A549 (cell line): Measurements from ENCODE around the gene TENM3. TPM values are rescaled to one million over a fixed set of nuclear protein-coding genes. Genes with fewer than 3 reads are reported as not detected.

Source experiments
- ATAC-seq, 2 experiments: fragments of 200-7000 bp in 1 of 2; fragments of >200 bp in 1 of 2; cut with Nextera tagmentation in 1 of 2; cut with Tn5 transposase in 1 of 2; 3 replicates each; pipeline versions ENCODE4 v1.8.0 to v1.9.1; 2018 to 2020; ENCODE audit warnings: mild to moderate bottlenecking in 1 of 2, moderate library complexity in 1 of 2
- CTCF ChIA-PET: fragments of 300-600 bp; sonication (Branson Sonifier 250); formaldehyde crosslinking; extraction: SDS; loops from one replicate; lab custom pipeline; 2021; ENCODE audit warnings: antibody characterized with exemption, inconsistent platforms; lab: Yijun Ruan, JAX
- POLR2A ChIA-PET: fragments of 350-600 bp; formaldehyde crosslinking; extraction: SDS; loops from one replicate; lab custom pipeline; 2021; ENCODE audit warnings: antibody characterized with exemption, inconsistent platforms; lab: Yijun Ruan, JAX
- DNase-seq, 2 experiments: peaks; one replicate each; pipeline versions ENCODE4 v3.0.0 to v3.0.0-alpha.2; 2011 to 2016; ENCODE audit warnings: low read depth in 1 of 2, low spot score in 1 of 2
- FAIRE-seq: peaks from 2 replicates; lab custom pipeline; 2011; peaks lifted over from hg19 to GRCh38; lab: Jason Lieb, UNC
- H3K27ac ChIP-seq, 2 experiments: fragments of >200 bp; sonication (Bioruptor Twin); formaldehyde crosslinking; 3 replicates each; pipeline ENCODE4 v1.5.1; 2016 to 2017
- H3K4me1 ChIP-seq: fragments of >200 bp; sonication (Bioruptor Twin); formaldehyde crosslinking; 3 replicates; pipeline ENCODE4 v1.6.1; 2016
- H3K4me2 ChIP-seq: fragments of >200 bp; sonication (Bioruptor Twin); formaldehyde crosslinking; 3 replicates; pipeline ENCODE4 v1.6.1; 2016
- H3K4me3 ChIP-seq: fragments of >200 bp; sonication (Bioruptor Twin); formaldehyde crosslinking; 3 replicates; pipeline ENCODE4 v1.5.1; 2016
- H3K9me3 ChIP-seq: fragments of >200 bp; sonication (Bioruptor Twin); formaldehyde crosslinking; 3 replicates; pipeline ENCODE4 v1.6.1; 2016
- BCL3 ChIP-seq: fragments of >200 bp; sonication (Bioruptor Twin); formaldehyde crosslinking; IDR thresholded peaks from 3 replicates; pipeline ENCODE4 v1.6.1; 2016
- BHLHE40 ChIP-seq: IDR thresholded peaks from 2 replicates; pipeline ENCODE4 v1.6.1; 2012; ENCODE audit warnings: low read depth, low read length, inconsistent platforms
- CBX2 ChIP-seq: fragments of 200-600 bp; sonication (generic); IDR thresholded peaks from 2 replicates; pipeline ENCODE4 v1.6.1; 2016; ENCODE audit warnings: low read depth, mild to moderate bottlenecking, borderline replicate concordance
- CEBPB ChIP-seq, 2 experiments: fragments of >200 bp in 1 of 2; sonication (Bioruptor Twin) in 1 of 2; formaldehyde crosslinking in 1 of 2; IDR thresholded peaks; 2 replicates each; pipeline ENCODE4 v1.6.1; 2012 to 2016
- CHD2 ChIP-seq: fragments of 150-350 bp; IDR thresholded peaks from 2 replicates; pipeline ENCODE4 v1.6.1; 2014; ENCODE audit warnings: low read length; ENCODE audit not compliant: partially characterized antibody
- CHD4 ChIP-seq: fragments of 200-600 bp; sonication (generic); IDR thresholded peaks from 2 replicates; pipeline ENCODE4 v1.6.1; 2016; ENCODE audit warnings: antibody characterized with exemption, mild to moderate bottlenecking, borderline replicate concordance
- EP300 ChIP-seq, 2 experiments: fragments of >200 bp; sonication (Bioruptor Twin); formaldehyde crosslinking; IDR thresholded peaks; 2 replicates in 1 of 2; 3 replicates in 1 of 2; pipeline ENCODE4 v1.6.1; 2016 to 2017
- ESRRA ChIP-seq: fragments of 150-350 bp; IDR thresholded peaks from 2 replicates; pipeline ENCODE4 v1.6.1; 2014; ENCODE audit warnings: mild to moderate bottlenecking, low read length, borderline replicate concordance
- FOXS1 ChIP-seq: fragments of 250-450 bp; sonication (Bioruptor Pico); IDR thresholded peaks from 2 replicates; pipeline ENCODE4 v1.5.0; 2020; ENCODE audit warnings: mild to moderate bottlenecking, moderate library complexity
- GATA3 ChIP-seq: IDR thresholded peaks from 2 replicates; pipeline ENCODE4 v1.6.1; 2012; ENCODE audit warnings: borderline replicate concordance
- HES2 ChIP-seq: fragments of >200 bp; sonication (Bioruptor Twin); formaldehyde crosslinking; IDR thresholded peaks from 2 replicates; pipeline ENCODE4 v1.6.1; 2016
- HEYL ChIP-seq: fragments of 250-450 bp; sonication (Bioruptor Pico); IDR thresholded peaks from 2 replicates; pipeline ENCODE4 v1.8.0; 2021; ENCODE audit warnings: mild to moderate bottlenecking, moderate library complexity
- HOXA7 ChIP-seq: fragments of 250-450 bp; sonication (Bioruptor Pico); IDR thresholded peaks from 2 replicates; pipeline ENCODE4 v1.5.0; 2020; ENCODE audit warnings: mild to moderate bottlenecking, moderate library complexity
- HOXB13 ChIP-seq: fragments of 250-450 bp; sonication (Bioruptor Pico); IDR thresholded peaks from 2 replicates; pipeline ENCODE4 v1.5.0; 2020; ENCODE audit warnings: low read depth, mild to moderate bottlenecking, moderate library complexity
- JUN ChIP-seq, 2 experiments: fragments of >200 bp; sonication (Bioruptor Twin); formaldehyde crosslinking; IDR thresholded peaks; 2 replicates in 1 of 2; 3 replicates in 1 of 2; pipeline ENCODE4 v1.6.1; 2016 to 2017
- MAZ ChIP-seq: fragments of 150-350 bp; IDR thresholded peaks from 2 replicates; pipeline ENCODE4 v1.6.1; 2014; ENCODE audit warnings: antibody characterized with exemption, low read depth, low read length, borderline replicate concordance
- NPAS2 ChIP-seq: fragments of 250-450 bp; sonication (Bioruptor Pico); IDR thresholded peaks from 2 replicates; pipeline ENCODE4 v1.8.0; 2022; ENCODE audit warnings: mild to moderate bottlenecking, moderate library complexity, borderline replicate concordance
- PHF8 ChIP-seq: fragments of 200-600 bp; sonication (generic); IDR thresholded peaks from 2 replicates; pipeline ENCODE4 v1.6.1; 2016; ENCODE audit warnings: low read depth, mild to moderate bottlenecking, antibody characterized with exemption, moderate library complexity, borderline replicate concordance
- POLR2A ChIP-seq: IDR thresholded peaks from 2 replicates; pipeline ENCODE4 v1.6.1; 2012; ENCODE audit warnings: mild to moderate bottlenecking, low read length
- RAD21 ChIP-seq, 2 experiments: fragments of >200 bp in 1 of 2; sonication (Bioruptor Twin) in 1 of 2; formaldehyde crosslinking in 1 of 2; IDR thresholded peaks in 1 of 2; conservative IDR thresholded peaks in 1 of 2; 2 replicates in 1 of 2; 3 replicates in 1 of 2; pipeline ENCODE4 v1.6.1; 2012 to 2018; ENCODE audit warnings: inconsistent platforms in 1 of 2
- RARB ChIP-seq: fragments of 250-450 bp; sonication (Bioruptor Pico); IDR thresholded peaks from 2 replicates; pipeline ENCODE4 v1.8.0; 2021; ENCODE audit warnings: mild to moderate bottlenecking, moderate library complexity
- RFX5 ChIP-seq: fragments of 450-650 bp; IDR thresholded peaks from 2 replicates; pipeline ENCODE4 v1.7.1; 2014; ENCODE audit warnings: antibody characterized with exemption, mild to moderate bottlenecking, moderate library complexity
- SREBF2 ChIP-seq: fragments of 450-650 bp; IDR thresholded peaks from 2 replicates; pipeline ENCODE4 v1.6.1; 2014; ENCODE audit warnings: mild to moderate bottlenecking, moderate library complexity
- TP53 ChIP-seq: fragments of 250-450 bp; sonication (Bioruptor Pico); IDR thresholded peaks from 2 replicates; pipeline ENCODE4 v1.5.0; 2021; ENCODE audit warnings: mild to moderate bottlenecking, moderate library complexity
- ZFP36 ChIP-seq: fragments of 450-650 bp; IDR thresholded peaks from 2 replicates; pipeline ENCODE4 v1.6.1; 2014; ENCODE audit warnings: borderline replicate concordance; ENCODE audit not compliant: partially characterized antibody
- ZSCAN20 ChIP-seq: fragments of 250-450 bp; sonication (Bioruptor Pico); IDR thresholded peaks from 2 replicates; pipeline ENCODE4 v1.8.0; 2022; ENCODE audit warnings: mild to moderate bottlenecking, moderate library complexity
- WGBS: methylation state at CpG from one replicate; pipeline ENCODE4 v1.1.6; 2017; ENCODE audit errors: missing lambda C conversion rate; 5-methylcytosine and 5-hydroxymethylcytosine counted together
- polyA plus RNA-seq, 4 experiments: library from polyadenylated mRNA; depleted of rRNA in 3 of 4; stranded (reverse); fragments of >200 nt; fragmentation: RNase III in 1 of 4; extraction: RNeasy Plus Mini Kit Qiagen cat#74134 plus additional on column Dnase treatment in 1 of 4; gene quantifications; 2 replicates in 3 of 4; 3 replicates in 1 of 4; pipeline ENCODE4 v1.2.3, GENCODE V29; 2011 to 2017
- TF ChIP-seq, protein P1 (sequence below): IDR thresholded peaks from 2 replicates; pipeline ENCODE4 v1.6.1; 2012
- TF ChIP-seq, protein P2 (sequence below): IDR thresholded peaks from 2 replicates; pipeline ENCODE4 v1.6.1; 2012
- TF ChIP-seq, protein P3 (sequence below): fragments of 250-450 bp; sonication (Bioruptor Pico); IDR thresholded peaks from 2 replicates; pipeline ENCODE4 v1.5.0; 2020; ENCODE audit warnings: low read depth, mild to moderate bottlenecking, moderate library complexity
- TF ChIP-seq, protein P4 (sequence below): fragments of 150-350 bp; IDR thresholded peaks from 2 replicates; pipeline ENCODE4 v1.6.1; 2014; ENCODE audit warnings: low read depth, mild to moderate bottlenecking, low read length

TENM3 gene
- polyA plus RNA-seq, 2 of the 4 experiments (the other 2 are of a cell fraction): 2.4 to 7.3 TPM

GRCh38 chr4:182648766-182649165 lies 405.6 kb downstream of the TENM3 start:
- ATAC-seq (no peak), FAIRE-seq (no peak)
- CTCF ChIA-PET: no interaction called here

GRCh38 chr4:182649698-182650477 lies 406.7 kb downstream of the TENM3 start:
- ChIA-PET CTCF (no interaction called here), POLR2A (no interaction called here)
- no peaks in the 10 kb centered on the region for H3K9me3 ChIP-seq
- FAIRE-seq (no peak), ATAC-seq (no peak), DNase-seq (no peak)
- no peak overlapping the region for H3K27ac ChIP-seq
- H3K4me3 ChIP-seq: no peak overlapping the region
- TF ChIP-seq GATA3: no peak
- TF ChIP-seq, protein P1, sequence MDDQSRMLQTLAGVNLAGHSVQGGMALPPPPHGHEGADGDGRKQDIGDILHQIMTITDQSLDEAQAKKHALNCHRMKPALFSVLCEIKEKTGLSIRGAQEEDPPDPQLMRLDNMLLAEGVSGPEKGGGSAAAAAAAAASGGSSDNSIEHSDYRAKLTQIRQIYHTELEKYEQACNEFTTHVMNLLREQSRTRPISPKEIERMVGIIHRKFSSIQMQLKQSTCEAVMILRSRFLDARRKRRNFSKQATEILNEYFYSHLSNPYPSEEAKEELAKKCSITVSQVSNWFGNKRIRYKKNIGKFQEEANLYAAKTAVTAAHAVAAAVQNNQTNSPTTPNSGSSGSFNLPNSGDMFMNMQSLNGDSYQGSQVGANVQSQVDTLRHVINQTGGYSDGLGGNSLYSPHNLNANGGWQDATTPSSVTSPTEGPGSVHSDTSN: no peak
- TF ChIP-seq HES2: no peak
- no peak for TF ChIP-seq HOXB13
- TF ChIP-seq TP53 (CRISPR knock-in tag): no peak
- TF ChIP-seq BCL3: no peak
- TF ChIP-seq RARB (CRISPR knock-in tag): no peak
- TF ChIP-seq, protein P2, sequence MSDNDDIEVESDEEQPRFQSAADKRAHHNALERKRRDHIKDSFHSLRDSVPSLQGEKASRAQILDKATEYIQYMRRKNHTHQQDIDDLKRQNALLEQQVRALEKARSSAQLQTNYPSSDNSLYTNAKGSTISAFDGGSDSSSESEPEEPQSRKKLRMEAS: no peak
- TF ChIP-seq CHD2: no peak
- TF ChIP-seq RFX5: no peak
- TF ChIP-seq FOXS1 (CRISPR knock-in tag): no peak
- TF ChIP-seq CEBPB (IDR thresholded peaks at IDR 0.05): no peak
- TF ChIP-seq, protein P3, sequence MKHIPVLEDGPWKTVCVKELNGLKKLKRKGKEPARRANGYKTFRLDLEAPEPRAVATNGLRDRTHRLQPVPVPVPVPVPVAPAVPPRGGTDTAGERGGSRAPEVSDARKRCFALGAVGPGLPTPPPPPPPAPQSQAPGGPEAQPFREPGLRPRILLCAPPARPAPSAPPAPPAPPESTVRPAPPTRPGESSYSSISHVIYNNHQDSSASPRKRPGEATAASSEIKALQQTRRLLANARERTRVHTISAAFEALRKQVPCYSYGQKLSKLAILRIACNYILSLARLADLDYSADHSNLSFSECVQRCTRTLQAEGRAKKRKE (CRISPR knock-in tag): no peak
- TF ChIP-seq BHLHE40: no peak
- TF ChIP-seq HEYL (CRISPR knock-in tag): no peak
- TF ChIP-seq MAZ: no peak
- TF ChIP-seq, protein P4, sequence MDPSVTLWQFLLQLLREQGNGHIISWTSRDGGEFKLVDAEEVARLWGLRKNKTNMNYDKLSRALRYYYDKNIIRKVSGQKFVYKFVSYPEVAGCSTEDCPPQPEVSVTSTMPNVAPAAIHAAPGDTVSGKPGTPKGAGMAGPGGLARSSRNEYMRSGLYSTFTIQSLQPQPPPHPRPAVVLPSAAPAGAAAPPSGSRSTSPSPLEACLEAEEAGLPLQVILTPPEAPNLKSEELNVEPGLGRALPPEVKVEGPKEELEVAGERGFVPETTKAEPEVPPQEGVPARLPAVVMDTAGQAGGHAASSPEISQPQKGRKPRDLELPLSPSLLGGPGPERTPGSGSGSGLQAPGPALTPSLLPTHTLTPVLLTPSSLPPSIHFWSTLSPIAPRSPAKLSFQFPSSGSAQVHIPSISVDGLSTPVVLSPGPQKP: no peak
- H3K4me2 ChIP-seq: no peak overlapping the region
- no peaks in the 10 kb centered on the region for H3K4me1 ChIP-seq
- 0% methylated on average over 6 of the region's 8 CpGs for WGBS

More at GRCh38 chr4:182648766-182649165, 405.6 kb downstream of the TENM3 start:
- no peaks in the 10 kb centered on the region for H3K9me3 ChIP-seq
- DNase-seq: no peak
- POLR2A ChIA-PET: no interaction called here
- no peak for TF ChIP-seq HOXA7 (CRISPR knock-in tag)
- no peak overlapping the region for H3K4me3 ChIP-seq
- H3K4me1 ChIP-seq: no peaks in the 10 kb centered on the region
- no peak overlapping the region for H3K4me2 ChIP-seq
- no peak overlapping the region for H3K27ac ChIP-seq

GRCh38 chr4:182653596-182653995 lies 410.4 kb downstream of the TENM3 start:
- H3K27ac ChIP-seq: no peak overlapping the region
- CTCF ChIA-PET: interaction anchor here (0.6 kb wide), 1 partner anchor 1055 kb away, joined by 4 read pairs; no protein-coding TSS in a partner anchor
- H3K9me3 ChIP-seq: no peaks in the 10 kb centered on the region
- POLR2A ChIA-PET: no interaction called here
- H3K4me3 ChIP-seq: no peak overlapping the region
- DNase-seq: no peak
- H3K4me1 ChIP-seq: no peaks in the 10 kb centered on the region
- TF ChIP-seq EP300 (IDR thresholded peaks at IDR 0.05): no peak
- TF ChIP-seq JUN (IDR thresholded peaks at IDR 0.05): no peak
- TF ChIP-seq CHD4: no peak
- no peak for TF ChIP-seq SREBF2
- TF ChIP-seq ZSCAN20: no peak
- no peak for TF ChIP-seq CBX2
- no peak for TF ChIP-seq GATA3
- no peak for TF ChIP-seq FOXS1 (CRISPR knock-in tag)
- no peak for TF ChIP-seq NPAS2
- TF ChIP-seq HES2: no peak
- no peak for TF ChIP-seq ZFP36
- no peak for TF ChIP-seq POLR2A
- TF ChIP-seq, protein P2: no peak
- no peak for TF ChIP-seq ESRRA
- TF ChIP-seq RAD21 (conservative IDR thresholded peaks at IDR 0.05 in 1 of 2, IDR thresholded peaks at IDR 0.05 in 1 of 2): no peak
- TF ChIP-seq PHF8: no peak
- no peak for ATAC-seq
- H3K4me2 ChIP-seq: no peak overlapping the region
- FAIRE-seq: no peak
- WGBS: 62% methylated on average over 3 of the region's 3 CpGs
